ENCODE results near the gene ZNF22.

ZNF22 gene

DNA sequence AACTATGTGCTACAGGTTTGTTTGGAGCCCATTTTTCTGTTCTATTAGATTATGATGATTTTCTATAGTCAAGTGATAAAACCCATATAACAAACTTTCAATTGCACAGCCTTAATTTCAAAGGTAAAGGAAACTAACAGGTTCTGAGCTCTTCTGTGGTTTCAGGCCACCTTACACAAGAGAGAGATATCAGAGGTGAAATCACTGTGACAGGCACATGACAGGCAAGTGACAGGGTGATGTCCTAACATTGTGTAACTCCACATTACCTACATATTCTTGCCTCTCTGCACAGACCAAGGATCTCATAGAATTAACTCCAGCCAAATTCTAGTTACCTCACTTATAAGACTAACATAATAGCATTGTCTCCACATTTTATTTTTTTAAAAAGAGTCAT is 35.0 kb downstream of the ZNF22 start:
- no peak for DNase-seq

DNA sequence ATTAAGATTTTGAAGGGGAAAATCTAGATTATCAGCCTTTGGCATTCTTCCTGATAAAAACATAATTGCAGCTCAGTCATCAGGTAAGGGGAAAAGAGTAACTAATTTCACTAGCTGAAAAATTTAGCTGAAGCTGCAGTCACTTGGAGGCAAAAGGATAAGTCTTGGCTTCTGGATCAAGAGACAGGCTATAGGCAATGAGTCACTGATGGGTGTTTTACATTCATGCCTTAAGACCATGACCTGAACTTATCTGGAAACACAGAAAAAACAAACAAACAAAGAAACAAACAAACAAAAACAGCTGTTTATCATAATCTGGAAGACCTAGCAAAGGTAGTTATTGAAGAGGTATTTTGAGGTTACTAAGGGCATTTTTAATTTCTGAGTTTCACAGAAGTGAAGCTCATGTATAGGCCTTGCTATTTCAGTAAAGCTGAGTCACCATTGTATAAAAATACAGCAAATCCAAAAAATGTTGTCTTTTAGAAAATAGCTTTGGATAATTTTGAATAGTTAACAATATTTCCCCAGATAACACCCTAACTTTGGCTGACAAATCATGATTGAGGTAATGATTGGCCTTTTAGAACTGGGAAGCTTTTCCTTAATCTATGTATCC is 40.3 kb downstream of the ZNF22 start:
- no peak for DNase-seq

- DNase-seq, result no peak
These were observed 43.6 kb downstream of the ZNF22 start for GRCh38 chr10:45044290-45044689.

DNA sequence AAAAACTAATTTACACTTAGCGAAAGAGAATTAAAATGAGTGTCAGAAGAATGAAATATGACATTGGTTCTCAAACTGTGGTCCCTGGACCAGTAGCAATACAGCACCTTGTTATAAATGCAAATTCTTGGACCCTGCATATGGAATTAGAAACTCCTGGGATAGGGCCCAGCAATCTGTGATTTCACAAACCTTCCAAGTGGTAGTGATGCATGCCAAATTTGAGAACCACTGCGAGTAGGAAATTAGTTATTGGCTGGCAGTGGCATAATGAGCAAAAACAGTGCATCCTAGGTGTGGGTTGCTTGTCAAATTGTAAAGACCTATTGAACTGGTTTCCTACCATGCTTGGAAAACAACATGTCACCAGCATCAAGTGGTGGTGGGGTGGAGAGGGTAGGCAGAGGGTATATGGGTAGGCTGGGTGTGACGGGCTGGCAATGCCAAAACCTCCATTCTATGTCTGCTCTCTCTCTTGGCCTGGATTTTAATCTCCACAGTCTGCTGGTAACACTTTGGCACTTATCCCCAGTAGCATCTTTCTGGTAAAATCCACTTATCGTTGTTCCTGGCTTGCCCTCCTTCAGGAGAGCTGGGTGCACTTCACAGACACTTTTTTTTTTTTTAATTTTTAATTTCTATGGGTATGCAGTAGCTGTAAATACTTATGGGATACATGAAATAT is 50.0 kb downstream of the ZNF22 start:
- peak; percentile 25 to 50 for DNase-seq

DNA sequence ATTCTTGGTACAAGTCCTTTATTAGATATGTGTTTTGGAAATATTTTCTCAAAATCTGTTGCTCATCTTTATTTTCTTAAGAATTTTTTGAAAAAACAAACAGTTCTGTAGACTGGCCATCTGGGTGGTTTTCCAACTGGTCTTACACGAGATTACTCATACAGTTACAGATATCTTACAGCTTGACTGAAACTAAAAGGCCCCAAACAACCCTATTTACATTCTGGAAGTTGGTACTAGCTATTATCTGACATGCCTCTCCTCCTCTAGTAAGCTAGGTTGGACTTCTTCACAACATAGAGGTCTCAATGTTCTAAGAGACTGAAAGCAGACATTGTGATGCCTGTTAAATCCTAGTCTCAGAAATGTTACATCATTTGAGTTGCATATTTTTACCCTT is 52.0 kb downstream of the ZNF22 start:
- no peak for DNase-seq

- DNase-seq, result no peak
These were observed 52.9 kb downstream of the ZNF22 start for GRCh38 chr10:45053569-45054100.
